ENCODE results near the gene GMEB2. TPM values are rescaled to one million over a fixed set of nuclear protein-coding genes. Genes with fewer than 3 reads are reported as not detected.

Gene GMEB2
- total RNA-seq, 3 donors from 2014 or later (not counting 1 experiment from before 2014, with no cell fraction given): 11.7 to 15.1 (median 14.6) TPM

GRCh38 chr20:63628246-63628975 lies 1.5 kb upstream of the GMEB2 start:
- peak overlapping the region; percentile 94 for H3K4me3 Mint-ChIP-seq
- DNase-seq (peak in 1 of 2 donors; percentile 69), ATAC-seq (no peak)
- no peaks in the 10 kb centered on the region for H3K9me3 Mint-ChIP-seq
- intact Hi-C loops (cut with micrococcal nuclease): loop anchor here (5.0 kb wide), 1 partner anchor 124 kb away; no protein-coding TSS in a partner anchor
- peaks cover 51% of the 10 kb centered on the region for H3K4me1 ChIP-seq (ENCODE audit: control insufficient read depth, insufficient read depth, low read length)
- H3K9me3 ChIP-seq (ENCODE audit: control insufficient read depth, insufficient read depth, low read length): no peaks in the 10 kb centered on the region
- no peaks in the 10 kb centered on the region for H3K36me3 ChIP-seq (ENCODE audit: control insufficient read depth, insufficient read depth, low read length)
- H3K4me1 Mint-ChIP-seq: peaks cover 17 to 22% of the 10 kb centered on the region in 2 donors
- TF ChIP-seq CTCF (IDR thresholded peaks at IDR 0.05): no peak
- H3K27me3 Mint-ChIP-seq (ENCODE audit: low read depth in 2 of 2): no peaks in the 10 kb centered on the region
- H3K27ac Mint-ChIP-seq: peak overlapping the region; percentile 83 to 89
- no peaks in the 10 kb centered on the region for H3K27me3 ChIP-seq (ENCODE audit: control insufficient read depth, insufficient read depth, low read length)
- no peaks in the 10 kb centered on the region for H3K36me3 Mint-ChIP-seq
- WGBS (ENCODE audit: insufficient coverage): 21% methylated on average over 22 of the region's 22 CpGs
- H3K4me3 ChIP-seq (ENCODE audit: low read length): peak overlapping the region; percentile 94
- H3K27ac ChIP-seq (ENCODE audit: low read length): no peak overlapping the region

- WGBS (ENCODE audit: insufficient coverage): 8% methylated on average over 28 of the region's 28 CpGs
- Histone ChIP-seq H3K9me3 (ENCODE audit: control insufficient read depth, insufficient read depth, low read length) (no peaks in the 10 kb centered on the region), H3K4me1 (ENCODE audit: control insufficient read depth, insufficient read depth, low read length) (peaks cover 44% of the 10 kb centered on the region), H3K27me3 (ENCODE audit: control insufficient read depth, insufficient read depth, low read length) (no peaks in the 10 kb centered on the region), H3K27ac (ENCODE audit: low read length) (peak overlapping the region; percentile 85), H3K36me3 (ENCODE audit: control insufficient read depth, insufficient read depth, low read length) (no peaks in the 10 kb centered on the region), H3K4me3 (ENCODE audit: low read length) (peak overlapping the region; percentile 94)
- H3K27me3 Mint-ChIP-seq (ENCODE audit: low read depth in 2 of 2): no peaks in the 10 kb centered on the region
- peaks cover 17 to 23% of the 10 kb centered on the region in 2 donors for H3K4me1 Mint-ChIP-seq
- TF ChIP-seq CTCF (IDR thresholded peaks at IDR 0.05): no peak
- H3K9me3 Mint-ChIP-seq: no peaks in the 10 kb centered on the region
- H3K27ac Mint-ChIP-seq: peak overlapping the region; percentile 83 to 89
- peak overlapping the region; percentile 94 for H3K4me3 Mint-ChIP-seq
- intact Hi-C loops (cut with micrococcal nuclease): loop anchor here (1.0 to 5.0 kb wide), 3 partner anchors 8 to 125 kb away; no protein-coding TSS in a partner anchor
- no peak for ATAC-seq
- H3K36me3 Mint-ChIP-seq: no peaks in the 10 kb centered on the region
- DNase-seq: peak in 1 of 2 donors; percentile 32
Measured at GRCh38 chr20:63627751-63628245, 897 bp upstream of the GMEB2 start.

GRCh38 chr20:63627129-63627750 lies 339 bp upstream of the GMEB2 start:
- intact Hi-C loops (cut with micrococcal nuclease): loop anchor here (1.0 to 5.0 kb wide), 3 partner anchors 8 to 125 kb away; no protein-coding TSS in a partner anchor
- Mint-ChIP-seq H3K4me3 (peak overlapping the region; percentile 94), H3K27me3 (ENCODE audit: low read depth in 2 of 2) (no peaks in the 10 kb centered on the region), H3K9me3 (no peaks in the 10 kb centered on the region), H3K27ac (peak overlapping the region; percentile 83 to 89), H3K4me1 (peaks cover 17 to 29% of the 10 kb centered on the region in 2 donors), H3K36me3 (no peaks in the 10 kb centered on the region)
- Histone ChIP-seq H3K36me3 (ENCODE audit: control insufficient read depth, insufficient read depth, low read length) (no peaks in the 10 kb centered on the region), H3K4me3 (ENCODE audit: low read length) (peak overlapping the region; percentile 94), H3K27ac (ENCODE audit: low read length) (peak overlapping the region; percentile 85), H3K27me3 (ENCODE audit: control insufficient read depth, insufficient read depth, low read length) (no peaks in the 10 kb centered on the region), H3K9me3 (ENCODE audit: control insufficient read depth, insufficient read depth, low read length) (no peaks in the 10 kb centered on the region), H3K4me1 (ENCODE audit: control insufficient read depth, insufficient read depth, low read length) (peaks cover 40% of the 10 kb centered on the region)
- no peak for TF ChIP-seq CTCF (IDR thresholded peaks at IDR 0.05)
- under 1% methylated on average over 68 of the region's 68 CpGs for WGBS (ENCODE audit: insufficient coverage)
- peak; percentile 82 to 94 (median 83) for ATAC-seq
- DNase-seq: peak; percentile 95 to 97

Measured in natural killer cell (primary cell).